IMR-90 (cell line): ENCODE results near the gene ZNF527. TPM values are rescaled to one million over a fixed set of nuclear protein-coding genes. Genes with fewer than 3 reads are reported as not detected.

Experiments used
- polyA plus RNA-seq, 3 experiments: library from polyadenylated mRNA; depleted of rRNA; stranded (reverse); fragments of >200 nt; gene quantifications; 2 replicates each; pipeline ENCODE4 v1.2.3, GENCODE V29; 2012; ENCODE audit warnings: low replicate concordance in 1 of 3
- total RNA-seq: library from RNA; depleted of rRNA; stranded (reverse); fragments of >200 nt; gene quantifications from 2 replicates; pipeline ENCODE4 v1.2.3, GENCODE V29; 2012; rRNA removed

ZNF527 gene
- total and polyA plus RNA-seq, 2 of the 4 experiments (the other 2 are of a cell fraction), result 1.9 to 3.6 TPM

Other genes with a start within 250 kb of the ZNF527 start
- gene ZNF585A, start 198.4 kb upstream of the ZNF527 start, total RNA-seq, result 7.2 and 9.5 TPM in 2 replicates
- 5.8 and 6.2 TPM in 2 replicates for gene ZNF585A, start 198.4 kb upstream of the ZNF527 start, polyA plus RNA-seq (2012; rRNA removed)
- gene ZNF585B, start 160.6 kb upstream of the ZNF527 start, total RNA-seq, result 10.0 and 10.6 TPM in 2 replicates
- gene ZNF585B, start 160.6 kb upstream of the ZNF527 start, polyA plus RNA-seq (2012; rRNA removed), result 6.0 and 6.5 TPM in 2 replicates
- 3.6 and 4.5 TPM in 2 replicates for gene ZNF383, start 152.9 kb upstream of the ZNF527 start, total RNA-seq
- gene ZNF383, start 152.9 kb upstream of the ZNF527 start, polyA plus RNA-seq (2012; rRNA removed), result 1.6 and 2.4 TPM in 2 replicates
- 5.9 and 6.7 TPM in 2 replicates for gene ZNF569, start 96.3 kb downstream of the ZNF527 start, total RNA-seq
- gene ZNF569, start 96.3 kb downstream of the ZNF527 start, polyA plus RNA-seq (2012; rRNA removed), result 1.3 and 1.8 TPM in 2 replicates
- gene ZNF570, start 98.3 kb downstream of the ZNF527 start, total RNA-seq, result 8.1 and 9.3 TPM in 2 replicates
- 1.2 and 1.5 TPM in 2 replicates for gene ZNF570, start 98.3 kb downstream of the ZNF527 start, polyA plus RNA-seq (2012; rRNA removed)
- gene ZNF793, start 135.8 kb downstream of the ZNF527 start, total RNA-seq, result 0.56 and 0.72 TPM in 2 replicates
- 0.39 and 0.50 TPM in 2 replicates for gene ZNF793, start 135.8 kb downstream of the ZNF527 start, polyA plus RNA-seq (2012; rRNA removed)
- 2.2 and 2.5 TPM in 2 replicates for gene ZNF571, start 223.7 kb downstream of the ZNF527 start, total RNA-seq
- gene ZNF571, start 223.7 kb downstream of the ZNF527 start, polyA plus RNA-seq (2012; rRNA removed), result 0.60 and 0.82 TPM in 2 replicates
- gene ZNF540, start 223.8 kb downstream of the ZNF527 start, total RNA-seq, result 0.28 and 0.54 TPM in 2 replicates
- gene ZNF540, start 223.8 kb downstream of the ZNF527 start, polyA plus RNA-seq (2012; rRNA removed), result 0.03 and 0.34 TPM in 2 replicates